Activated T-cell treated with anti-CD3 and anti-CD28 coated beads for 4 hours (primary cell): ENCODE results near the gene DLG2.

Experiments used
- DNase-seq: peaks from one replicate; pipeline ENCODE4 v3.0.0-alpha.2; 2020

DLG2 gene

DNA sequence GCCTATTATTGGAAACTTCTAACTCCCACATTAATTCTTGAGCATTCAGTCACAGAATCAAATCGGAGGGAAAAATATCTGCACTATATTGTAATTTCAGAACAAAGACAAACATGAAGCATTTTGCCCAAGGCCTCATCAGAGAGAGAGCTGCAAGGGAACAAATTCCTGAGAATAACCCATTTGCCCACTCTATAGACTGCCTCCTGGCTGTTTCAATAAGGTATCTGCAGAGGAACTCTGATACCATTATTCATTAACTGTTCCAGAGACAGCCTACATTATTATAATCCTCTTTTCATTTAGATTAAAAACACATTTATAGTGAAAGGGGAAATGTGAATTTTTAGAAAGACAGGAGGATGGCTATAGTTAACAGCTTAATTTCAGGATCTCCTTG is 663.9 kb downstream of the DLG2 start:
- no peak for DNase-seq

DNA sequence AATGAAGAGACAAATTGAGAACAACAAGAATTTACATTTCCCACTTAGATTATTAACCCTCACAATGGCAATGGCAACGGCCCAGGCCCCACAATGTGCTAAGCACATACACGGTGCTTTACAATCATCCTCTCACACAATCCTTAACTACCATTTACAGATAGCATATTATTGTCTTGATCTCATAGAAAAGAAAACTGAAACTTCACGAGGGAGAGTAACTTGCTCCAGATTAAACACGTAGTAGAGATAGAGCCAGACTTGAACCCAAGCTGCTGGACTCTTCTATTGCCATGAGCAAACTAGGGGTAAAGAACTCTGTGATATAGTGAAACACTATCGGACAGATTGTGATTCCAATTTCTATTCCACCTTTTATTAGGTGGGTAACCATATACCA is 665.1 kb downstream of the DLG2 start:
- DNase-seq: no peak

DNA sequence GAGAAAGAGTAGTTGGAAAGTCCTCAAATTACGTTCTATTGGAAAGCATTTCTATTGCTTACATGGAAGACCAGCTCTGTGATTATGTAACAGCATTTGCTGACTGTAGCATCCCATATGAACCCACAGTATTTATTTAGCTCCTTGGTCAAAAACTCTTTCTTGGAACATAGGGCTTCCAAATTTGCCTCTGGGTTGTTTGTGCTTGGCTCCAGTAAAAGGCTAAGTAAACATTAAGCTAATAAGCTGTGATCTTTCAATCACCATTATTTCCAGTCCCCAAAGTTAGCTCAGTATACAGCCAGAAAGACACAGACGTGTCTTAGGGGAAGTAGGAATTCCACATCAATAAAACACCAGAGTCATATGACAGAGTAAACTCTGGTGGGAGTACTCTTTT is 668.8 kb downstream of the DLG2 start:
- no peak for DNase-seq

DNA sequence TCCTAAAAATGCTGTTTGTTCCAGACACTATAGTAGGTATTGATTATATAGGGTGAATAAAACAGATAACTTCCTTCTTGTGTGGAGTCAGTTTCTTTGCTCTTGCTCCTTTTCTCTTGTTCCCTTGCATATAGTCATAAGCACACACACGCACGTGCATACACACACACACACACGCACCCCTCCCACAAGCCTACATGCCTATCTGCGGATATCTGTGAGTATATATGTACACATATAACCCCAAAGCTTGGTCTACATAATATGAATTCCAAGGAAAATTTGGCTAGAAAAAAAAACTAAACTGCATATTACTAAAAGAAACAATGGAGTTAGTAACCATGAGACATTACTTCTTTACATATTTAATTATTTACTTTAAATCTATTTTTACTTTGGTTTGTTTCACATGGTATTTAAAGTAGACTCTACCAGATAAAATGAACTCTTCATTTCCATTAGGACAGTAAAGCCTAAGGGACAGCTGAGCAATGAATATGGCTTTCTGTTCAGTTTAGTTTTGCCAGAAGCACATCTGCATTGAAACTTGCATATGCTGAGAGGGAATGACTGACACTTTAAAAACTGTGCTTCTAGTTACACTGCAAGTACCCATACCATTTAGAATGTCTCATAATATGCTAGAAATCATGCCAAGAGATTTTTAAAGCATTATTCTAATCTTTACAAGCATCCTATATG is 676.4 kb downstream of the DLG2 start:
- no peak for DNase-seq

DNA sequence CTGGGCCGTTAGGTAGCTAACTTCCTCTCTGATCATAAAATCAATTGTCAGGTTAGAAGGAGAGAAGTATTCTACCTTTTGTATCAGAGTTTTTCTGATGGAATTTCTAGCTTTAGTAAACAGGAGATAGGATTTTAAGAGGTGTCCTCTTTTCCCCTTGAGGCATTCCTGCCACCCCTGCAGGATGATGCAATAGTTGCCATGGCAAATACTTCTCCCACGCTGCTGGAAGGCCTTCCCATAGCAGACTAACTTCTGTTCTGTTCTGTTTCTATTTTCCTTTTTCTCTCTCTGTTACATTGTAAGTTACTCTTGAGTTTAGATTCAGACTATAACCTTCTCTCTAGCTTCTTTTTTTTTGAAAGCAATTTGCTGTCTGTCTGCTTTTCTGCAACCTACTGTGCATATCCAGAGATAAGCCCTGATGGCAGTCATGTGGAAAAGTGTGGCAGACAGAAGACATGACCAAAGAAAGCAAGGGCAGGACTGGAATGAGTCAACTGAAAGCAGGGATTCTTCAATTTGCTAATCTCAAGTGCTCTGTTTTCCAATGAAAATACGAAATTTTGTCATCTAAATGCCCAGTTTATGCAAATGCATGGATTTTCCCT is 679.1 kb downstream of the DLG2 start:
- no peak for DNase-seq

DNA sequence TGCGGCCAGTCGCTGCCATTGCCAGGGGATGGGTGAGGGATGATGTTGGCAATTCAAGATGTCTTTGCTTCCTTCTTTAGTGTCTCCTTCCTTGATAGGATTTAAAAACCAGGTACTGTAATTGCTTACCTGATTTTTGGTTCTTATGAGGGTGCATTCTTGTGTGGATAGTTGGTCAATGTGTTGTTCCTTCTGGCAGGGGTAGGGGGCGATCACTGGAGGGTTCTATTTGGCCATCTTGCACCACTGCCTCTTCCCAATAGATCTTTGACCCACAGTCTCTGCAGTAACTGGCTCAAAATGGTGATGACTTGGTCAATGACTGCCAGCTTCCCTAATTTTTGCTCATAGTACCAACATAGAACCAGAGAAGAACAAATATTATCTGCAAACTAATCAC is 680.1 kb downstream of the DLG2 start:
- DNase-seq: no peak

DNA sequence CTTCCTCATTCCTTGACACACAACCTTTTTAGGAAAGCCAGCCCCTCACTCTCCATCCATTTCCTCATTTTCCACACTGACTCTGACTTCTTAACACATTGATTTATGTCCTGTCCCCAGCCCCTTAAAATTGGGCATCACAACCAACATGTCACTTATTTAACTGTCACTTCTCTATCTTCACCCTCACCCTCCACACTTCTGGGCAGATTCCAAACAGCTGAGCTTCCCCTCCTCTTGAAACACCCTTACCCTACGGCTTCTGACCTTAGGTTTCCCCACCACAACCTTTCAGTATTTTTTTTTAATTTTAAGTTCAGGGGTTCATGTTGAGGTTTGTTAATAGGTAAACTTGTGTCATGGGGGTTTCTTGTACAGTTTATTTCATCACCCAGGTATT is 696.3 kb downstream of the DLG2 start:
- DNase-seq: no peak

DNA sequence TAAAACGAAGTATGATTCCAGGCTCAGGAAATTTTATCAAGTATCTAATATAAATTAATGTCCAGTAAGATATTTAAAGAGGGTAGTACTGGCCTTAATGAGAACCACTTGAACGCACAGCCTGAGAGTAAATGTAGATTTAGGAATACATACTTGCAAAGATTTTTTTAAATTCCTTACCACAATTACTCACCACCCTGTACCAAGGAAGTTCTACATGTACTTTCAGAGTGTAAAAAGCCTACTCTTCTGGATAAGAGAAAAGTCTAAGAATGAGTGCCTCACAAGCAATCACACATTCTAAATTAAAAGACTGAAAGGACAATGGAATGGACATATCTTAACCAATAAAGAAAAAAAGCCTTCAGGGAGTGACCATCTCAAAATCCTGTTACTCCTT is 697.4 kb downstream of the DLG2 start:
- DNase-seq: no peak

DNA sequence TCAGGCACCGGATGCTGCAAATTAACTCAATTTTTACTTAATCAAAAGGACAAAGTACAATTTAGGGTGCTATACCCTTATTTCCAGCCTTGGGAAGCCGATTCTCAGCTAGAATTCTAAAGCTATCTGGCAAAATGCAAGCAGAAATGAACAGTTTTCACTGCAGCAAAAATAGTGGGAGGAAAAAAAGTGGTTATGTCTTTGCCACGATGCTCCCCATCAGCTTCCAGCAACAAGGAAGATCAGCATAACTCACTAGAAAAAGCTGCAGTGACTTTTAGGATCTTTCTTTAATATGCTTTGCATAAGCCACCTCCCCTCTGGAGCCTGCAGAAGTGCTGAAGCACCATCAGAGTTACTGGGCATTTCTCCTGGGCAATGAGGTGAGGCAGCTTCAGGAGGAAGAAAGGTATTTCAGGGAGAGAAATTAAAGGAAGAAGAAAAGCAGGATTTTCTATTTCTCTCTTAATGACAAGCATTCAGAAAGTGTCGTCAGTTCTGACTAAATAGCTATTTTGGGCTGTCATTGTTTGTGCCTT is 702.9 kb downstream of the DLG2 start:
- DNase-seq: no peak

DNA sequence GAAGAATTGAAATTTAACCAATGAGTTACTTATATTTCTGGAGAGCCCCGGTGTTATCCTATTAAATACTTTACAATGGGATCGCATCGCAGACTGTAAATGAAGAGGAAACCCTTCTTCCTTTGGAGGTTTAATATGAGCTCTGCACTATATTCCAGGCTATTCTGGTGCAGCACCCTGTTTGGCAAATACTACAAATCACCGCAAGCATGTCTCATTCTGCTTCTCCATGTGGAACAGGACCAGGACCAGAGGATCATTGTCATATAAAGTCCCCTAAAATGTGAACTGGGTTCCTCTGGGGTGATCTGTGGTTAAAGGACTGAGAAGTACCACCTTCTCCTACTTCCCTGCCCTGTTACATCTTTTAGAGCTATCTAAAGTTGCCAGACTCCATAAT is 703.7 kb downstream of the DLG2 start:
- DNase-seq: no peak

DNA sequence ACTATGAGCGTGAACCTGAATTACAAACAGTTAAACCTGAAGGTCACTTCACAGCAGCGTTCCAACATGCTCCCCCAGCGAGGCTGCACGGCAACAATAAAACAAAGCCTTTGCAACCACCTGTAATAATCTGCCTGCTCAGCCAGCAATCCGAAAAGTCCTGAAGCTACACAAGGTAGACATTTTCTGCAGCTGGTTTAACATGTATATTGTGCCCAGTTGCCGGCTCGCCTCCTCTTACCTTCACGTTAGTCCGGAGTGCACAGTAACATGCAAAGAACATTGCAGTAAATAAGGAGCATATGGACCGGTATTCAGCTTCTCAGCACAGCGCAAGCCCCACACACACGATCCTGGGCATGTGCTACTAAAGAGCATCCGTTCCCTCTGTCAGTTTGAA is 704.3 kb downstream of the DLG2 start:
- DNase-seq: no peak

DNA sequence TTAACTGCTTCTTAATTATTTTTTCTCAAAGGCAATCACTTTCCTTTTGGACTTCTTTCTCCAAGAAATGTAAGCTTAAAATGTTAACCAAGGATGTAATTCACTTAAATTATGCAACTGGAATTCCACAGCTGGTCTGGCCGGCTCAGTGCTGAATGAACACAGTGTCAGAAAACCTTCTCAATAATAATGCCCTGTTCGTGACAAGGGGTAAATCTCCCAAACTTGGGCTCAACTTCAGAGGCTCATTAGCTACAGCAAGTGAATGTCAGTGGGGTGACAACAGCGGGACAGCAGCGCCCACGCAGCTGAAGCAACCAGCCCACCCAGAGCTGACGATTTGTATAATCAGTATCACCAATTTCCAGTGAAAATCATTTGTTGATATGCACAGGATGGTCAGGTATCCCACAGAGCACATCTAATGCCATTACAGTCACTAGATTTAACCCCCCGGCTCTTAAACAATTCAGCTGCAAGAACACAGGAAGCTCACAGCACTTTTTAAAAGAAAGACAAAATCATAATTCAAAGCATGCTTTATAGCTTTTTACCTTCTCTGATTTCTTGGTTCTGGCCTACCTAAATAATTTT is 704.8 kb downstream of the DLG2 start:
- DNase-seq: no peak

DNA sequence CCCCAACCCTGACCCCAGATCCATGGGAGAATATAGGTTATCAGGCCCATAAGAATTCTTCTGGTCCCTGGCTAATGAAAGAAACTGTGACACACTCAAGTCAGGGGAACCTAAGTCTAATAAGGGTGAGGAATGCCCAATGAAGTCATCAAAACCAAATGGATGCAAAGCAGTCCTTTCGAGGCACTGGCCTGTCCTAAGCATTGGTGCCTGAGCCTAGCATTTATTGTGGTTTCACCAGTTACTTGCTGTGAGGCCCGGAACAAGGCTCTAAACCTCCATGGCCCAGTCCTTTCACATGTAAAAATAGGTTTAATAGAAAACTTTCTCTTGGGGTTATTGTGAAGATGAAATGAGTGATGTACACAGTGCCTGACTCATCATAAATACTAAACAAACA is 712.6 kb downstream of the DLG2 start:
- no peak for DNase-seq

DNA sequence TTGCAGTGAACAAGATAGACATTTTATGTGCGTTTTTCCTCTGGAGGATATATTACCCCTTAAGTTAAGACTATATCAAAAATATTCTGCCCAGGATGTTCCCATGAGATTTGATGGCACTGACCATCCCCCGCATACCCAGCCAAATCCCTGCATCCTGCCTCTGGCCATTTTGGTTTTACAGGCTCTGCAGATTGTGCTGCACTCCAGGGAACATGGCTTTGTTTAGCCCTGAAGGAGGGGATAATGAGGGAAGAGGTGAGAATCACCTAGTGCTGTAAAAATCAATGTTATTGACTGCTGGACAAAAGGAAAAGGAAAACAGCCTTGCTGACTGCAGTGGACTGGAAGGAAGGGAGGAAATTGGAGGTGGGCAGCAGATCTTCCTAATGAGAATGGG is 717.4 kb downstream of the DLG2 start:
- DNase-seq: no peak

DNA sequence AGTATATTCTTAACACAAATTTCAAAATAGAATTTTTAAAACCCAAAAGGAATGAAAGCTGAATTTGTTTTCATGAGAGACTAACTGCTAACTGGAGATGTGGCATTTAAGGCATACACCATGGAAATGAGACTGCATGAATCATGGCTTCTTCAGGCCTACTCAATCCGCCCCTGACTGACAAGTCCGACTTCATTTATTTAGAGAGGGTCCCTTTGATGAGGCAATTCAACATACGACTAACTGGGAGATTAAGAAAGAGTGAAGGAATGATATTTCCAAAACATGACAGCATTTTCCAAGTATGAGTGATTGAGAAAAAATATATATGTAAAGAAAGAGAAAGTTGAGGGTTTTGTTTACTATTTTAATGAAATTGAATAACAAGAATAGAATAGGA is 720.1 kb downstream of the DLG2 start:
- no peak for DNase-seq

DNA sequence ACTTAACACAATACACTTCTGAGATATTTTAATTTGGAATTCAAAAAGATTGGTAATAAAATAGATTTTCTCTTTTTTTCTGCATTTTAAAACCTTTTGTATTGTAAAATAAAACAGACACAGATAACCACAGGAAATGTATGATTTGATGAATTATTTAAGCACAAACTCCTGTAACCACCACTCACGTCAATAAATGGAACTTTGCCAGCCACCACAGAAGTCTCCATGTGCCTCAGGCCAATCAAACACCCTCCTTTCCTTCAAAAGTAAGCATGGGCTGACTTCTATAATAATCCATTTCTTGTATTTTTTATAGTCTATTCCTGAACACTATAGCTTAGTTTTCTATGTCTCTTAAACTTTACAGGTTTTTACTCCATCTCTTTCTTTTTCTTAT is 721.7 kb downstream of the DLG2 start:
- DNase-seq: no peak

DNA sequence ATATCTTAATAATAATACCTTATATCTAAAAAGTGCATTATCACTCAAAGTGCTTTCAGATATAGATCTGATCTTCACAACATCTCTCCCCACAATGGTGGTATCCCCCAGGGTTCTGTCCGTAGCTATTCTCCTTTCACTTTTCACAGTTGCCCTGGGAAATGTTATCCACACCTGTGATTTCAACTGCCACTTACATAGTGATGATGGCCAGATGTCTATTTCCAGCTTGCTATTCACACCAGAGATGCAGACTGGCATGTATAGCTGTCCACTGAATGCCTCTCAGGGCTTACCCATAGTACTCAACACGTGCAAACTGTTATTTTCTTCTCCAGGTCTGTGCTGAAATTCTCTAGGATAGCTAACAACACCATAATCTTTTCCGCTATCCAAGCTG is 724.7 kb downstream of the DLG2 start:
- no peak for DNase-seq

DNA sequence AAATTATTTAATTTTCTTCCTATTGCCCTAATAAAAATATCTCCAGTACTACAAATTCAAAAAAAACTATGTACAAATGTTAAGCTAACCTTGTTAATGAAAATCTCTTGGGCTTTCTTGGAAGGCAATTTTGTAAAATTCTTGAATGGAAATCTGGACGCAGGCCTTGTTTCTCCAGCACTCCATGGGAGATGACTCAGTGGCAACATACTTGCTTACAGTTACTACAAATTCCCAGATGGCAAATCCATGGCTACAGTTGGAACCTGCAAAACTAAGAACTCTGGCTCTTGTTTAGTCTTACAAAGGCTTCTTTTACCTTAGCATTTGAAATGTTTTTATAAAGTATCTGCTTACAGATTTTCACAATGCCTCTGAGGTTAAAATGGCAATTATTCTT is 725.2 kb downstream of the DLG2 start:
- DNase-seq: no peak

DNA sequence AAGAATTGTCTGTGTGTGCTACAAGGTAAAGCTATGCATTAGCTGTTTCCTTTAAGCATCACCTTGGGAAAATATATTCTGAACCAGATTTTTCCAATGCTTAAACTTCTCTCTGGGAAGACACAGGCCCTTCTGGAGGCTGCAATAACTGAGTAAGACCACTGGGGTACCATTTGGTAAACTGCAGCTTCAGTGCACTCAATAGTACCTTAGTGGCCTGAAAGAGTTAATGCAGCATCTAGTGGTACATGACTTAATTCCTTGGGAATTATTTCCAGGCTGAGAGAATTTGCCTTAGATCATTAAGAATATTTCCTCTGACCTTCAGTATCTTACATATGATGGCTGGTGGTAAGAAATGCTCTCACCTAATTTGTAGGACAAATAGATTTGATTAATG is 727.4 kb downstream of the DLG2 start:
- no peak for DNase-seq

DNA sequence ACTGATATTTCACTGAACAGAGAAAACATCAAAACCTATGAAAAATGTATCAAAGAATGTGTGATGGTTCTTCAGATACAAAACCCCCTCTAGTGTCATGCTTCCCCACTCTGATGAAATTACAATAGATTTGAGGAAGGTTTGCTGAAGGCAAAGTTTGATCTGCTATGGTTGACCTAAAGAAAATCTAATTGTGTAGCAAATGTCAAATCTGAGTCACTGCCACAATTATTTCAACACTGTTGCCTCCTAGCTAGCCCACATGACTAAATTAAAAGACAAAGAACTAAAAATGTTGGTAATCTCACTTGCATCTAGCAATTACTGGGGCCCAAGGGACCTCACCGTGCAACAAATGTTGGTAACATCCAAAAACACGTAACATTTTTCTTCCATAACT is 728.0 kb downstream of the DLG2 start:
- no peak for DNase-seq

DNA sequence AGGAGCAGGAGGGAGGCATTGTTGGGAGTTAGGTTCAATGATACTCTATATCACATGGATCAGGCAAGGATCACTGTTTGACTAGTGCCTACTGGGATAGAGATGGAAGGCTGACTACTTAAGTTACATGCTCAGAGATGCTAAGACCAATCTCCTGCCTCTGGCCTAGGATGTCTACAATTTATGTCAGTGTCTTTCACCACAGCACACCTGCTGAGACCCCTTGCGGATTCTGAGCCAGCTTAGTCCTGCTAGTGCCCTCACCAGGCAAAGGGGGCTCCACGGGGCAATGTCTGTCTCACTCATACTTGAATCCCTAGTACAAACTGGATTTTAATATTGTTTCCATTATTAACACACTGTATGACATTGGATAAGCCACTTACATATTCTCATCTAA is 732.5 kb downstream of the DLG2 start:
- no peak for DNase-seq

DNA sequence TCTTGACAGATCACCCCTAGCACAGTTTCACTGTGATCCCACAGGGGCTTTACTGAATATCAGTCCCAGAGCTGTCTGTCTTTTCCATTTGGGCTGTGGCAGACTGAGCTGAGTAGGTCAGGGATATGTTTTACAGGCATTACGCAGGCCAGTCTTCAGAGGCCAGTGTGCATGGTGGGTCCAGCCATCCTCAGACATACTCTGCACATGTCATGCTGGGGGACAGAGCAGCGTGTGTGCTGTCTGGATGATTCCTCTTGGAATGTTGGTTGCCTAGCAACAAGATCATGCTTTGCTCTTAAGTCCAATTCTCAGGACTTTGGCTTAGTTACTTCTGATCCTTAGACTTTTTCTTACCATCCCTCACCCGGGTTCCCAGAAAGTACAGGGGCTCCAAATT is 736.5 kb downstream of the DLG2 start:
- no peak for DNase-seq

DNA sequence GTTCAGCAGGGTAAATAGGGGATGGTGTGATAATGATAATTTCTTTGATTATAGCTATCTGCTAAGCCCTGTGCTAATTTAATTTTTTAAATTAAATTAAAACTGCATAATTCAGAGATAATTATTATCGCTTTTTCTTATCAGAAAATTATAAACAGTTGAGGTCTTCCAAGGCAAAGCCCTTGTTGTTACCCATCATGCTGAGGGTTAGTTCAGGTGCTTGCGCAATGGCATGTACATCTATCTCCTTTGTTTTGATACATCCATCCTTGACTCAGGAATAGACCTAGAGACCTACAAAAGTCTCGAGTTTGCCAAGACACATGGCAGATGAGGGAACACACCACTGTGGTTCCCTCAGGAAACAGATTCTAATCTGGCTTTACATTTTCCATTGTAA is 737.6 kb downstream of the DLG2 start:
- no peak for DNase-seq

DNA sequence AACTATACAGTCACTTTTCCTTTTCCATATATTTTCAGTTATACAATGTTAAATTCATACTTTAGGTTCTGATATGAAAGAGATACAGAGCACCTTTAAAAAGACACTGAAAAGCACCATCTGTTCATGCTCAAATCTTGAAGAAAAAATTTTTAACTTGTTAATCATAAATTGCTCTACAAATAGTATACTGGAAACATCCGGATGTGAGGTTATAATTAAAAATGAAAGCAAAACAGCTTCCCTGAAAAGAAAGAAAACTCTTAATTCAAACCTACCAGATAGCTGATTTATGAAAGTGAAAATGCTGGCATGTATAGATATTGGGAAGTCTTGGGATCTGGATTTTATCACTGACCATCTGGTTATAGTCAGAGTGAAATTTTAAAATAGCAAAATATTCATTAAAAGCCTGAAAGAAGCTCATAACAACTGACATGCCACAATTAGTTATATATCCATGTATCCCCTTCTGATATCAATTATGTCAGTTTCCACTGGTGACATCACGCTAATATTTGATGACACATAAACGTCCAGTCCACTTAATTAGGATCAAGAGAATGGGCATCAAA is 740.0 kb downstream of the DLG2 start:
- DNase-seq: no peak
